Right kidney (tissue), 1 donor: ENCODE results near the gene MGME1.

Experiments
- DNase-seq: peaks from one replicate; pipeline ENCODE4 v3.0.0-alpha.2; 2016

The MGME1 gene

GRCh38 chr20:17992847-17993513 is 24.2 kb downstream of the MGME1 start:
- no peak for DNase-seq

GRCh38 chr20:17993546-17993945 is 24.7 kb downstream of the MGME1 start:
- DNase-seq: no peak

DNA sequence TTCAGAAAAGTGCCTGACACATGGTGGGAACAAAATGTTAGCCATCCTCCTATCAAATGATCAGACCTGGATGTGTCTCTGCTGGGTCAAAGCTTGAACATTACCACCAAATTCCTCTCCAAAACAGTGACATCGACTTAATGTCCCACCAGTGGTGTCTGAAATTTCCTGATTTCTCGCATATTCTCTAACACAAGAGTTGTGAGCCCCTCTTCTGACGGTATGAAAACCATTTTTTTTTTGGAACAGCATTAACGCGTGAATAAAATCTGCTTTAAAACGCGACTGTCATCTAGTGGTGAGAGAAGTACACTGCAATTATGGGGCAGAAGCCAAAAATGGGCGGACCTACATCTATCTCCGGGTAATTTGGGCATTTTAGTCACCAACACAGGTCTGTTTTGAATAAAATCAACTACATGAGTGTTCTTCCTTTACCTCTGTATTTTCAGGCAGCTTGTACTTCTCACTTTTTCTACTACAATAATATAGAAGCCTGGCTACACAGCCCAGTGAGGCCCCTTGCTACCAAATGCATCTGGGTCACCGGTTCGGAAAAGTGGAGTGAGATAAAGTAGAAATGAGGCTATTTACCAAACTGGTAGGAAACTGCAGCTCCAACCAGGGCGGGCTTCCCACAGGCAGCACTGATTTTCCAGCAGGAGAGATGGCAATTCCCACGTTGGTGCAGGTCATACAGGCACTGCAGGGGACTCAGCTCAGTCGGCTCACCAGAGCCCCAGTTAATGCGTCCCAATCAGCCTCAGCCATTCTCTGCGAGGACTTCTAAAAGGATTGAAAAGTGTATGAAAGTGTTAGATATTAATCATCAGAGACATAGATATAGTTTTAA is 27.4 kb downstream of the MGME1 start:
- no peak for DNase-seq

- DNase-seq: no peak
Observed at GRCh38 chr20:17998446-17998845, 29.6 kb downstream of the MGME1 start.

DNA sequence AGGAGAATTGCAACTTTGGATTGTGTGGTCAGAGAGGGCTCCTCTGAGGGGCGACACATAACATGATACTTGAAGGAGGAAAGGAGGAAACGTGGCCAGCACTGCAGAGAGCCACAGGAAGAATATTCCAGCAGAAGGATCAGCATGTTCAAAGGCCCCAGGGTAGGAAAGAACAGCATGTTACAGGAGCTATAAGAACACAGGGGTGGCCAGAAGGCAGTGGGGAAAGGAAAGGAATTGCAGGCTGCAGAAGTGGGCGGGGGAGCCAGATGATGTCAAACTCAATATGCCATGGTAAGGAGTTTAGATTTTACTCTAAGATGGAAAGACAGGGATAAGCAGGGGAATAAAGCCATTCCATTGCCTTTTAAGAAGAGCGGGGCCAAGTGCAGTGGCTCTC is 30.7 kb downstream of the MGME1 start:
- no peak for DNase-seq

DNA sequence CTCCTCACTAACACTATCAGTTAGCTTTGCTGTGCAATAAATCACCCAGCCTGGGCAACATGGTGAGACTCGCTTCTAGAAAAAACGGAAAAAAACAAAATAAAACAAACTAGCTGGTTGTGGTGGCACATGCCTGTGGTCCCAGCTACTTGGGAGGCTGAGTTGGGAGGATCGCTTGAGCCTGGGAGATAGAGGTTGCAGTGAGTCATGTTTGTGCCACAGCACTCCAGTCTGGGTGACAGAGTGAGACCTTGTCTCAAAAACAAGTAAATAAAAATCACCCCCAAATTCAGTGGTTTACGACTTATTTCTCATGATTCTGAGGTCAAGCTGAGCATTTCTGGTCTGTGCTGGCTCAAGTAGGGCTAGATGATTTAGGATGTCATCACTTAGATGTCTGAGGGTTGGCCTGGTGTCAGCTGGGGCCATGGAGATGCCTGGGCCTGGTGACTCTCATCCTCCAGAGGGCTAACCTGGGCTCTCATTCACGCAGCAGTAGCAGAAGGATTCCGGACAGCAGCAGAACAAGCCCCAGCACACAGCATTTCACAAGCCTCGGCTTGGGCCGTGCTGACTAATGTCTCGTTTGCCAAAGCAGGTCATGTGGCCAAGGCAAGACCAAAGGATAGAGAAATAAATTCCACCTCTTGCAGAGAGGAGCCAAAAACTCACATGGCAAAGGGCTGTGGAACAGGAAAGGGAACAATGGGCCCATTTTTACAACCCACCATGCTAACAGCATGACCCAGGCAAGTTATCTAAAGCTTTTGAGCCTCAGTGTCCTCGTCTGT is 32.5 kb downstream of the MGME1 start:
- DNase-seq: no peak

DNA sequence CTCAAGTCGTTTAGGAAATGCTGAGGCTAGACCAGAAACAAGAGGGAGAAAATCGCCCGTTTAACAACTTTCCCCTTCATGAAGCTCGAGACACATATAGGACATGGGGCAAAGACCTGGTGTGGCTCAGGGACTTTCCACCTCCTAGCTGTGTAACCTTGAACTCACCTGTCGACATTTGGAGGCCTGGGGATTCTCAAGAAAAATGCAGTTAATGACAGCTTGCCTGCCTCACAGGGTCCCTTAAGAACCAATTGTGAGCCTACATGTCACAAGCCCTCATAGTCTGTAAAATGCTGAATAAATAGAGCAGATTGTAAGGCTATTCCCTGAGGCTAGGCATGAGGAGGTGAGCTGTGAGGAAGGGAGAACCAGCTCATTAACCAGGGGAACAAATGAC is 35.1 kb downstream of the MGME1 start:
- no peak for DNase-seq

DNA sequence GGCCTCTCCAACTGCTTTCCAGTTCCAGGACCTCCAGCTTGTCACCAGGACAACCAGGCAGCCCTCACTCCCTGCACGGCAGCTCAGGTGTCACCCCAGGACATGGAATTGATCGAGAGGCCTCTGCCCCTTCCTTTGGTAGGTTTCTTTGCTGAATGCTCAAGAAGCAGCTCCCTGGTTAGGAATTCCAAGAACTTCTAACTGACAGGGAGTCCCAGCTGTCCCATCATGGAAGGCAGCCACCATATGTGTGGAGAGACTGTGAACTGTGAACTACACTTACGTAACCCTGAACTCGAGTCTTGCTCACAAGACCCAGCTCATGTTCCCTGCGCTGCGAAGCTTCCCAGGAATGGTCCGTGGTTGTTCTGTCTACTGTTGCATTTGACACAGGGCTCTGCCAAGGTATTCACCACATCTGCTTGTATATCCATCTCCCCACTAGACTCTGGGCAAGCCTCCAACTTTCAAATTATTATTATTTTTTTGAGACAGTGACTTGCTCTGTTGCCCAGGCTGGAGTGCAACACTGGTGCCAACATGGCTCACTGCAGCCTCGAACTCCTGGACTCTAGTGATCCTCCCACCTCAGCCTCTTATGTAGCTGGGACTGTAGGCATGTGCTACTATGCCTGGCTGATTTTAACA is 35.7 kb downstream of the MGME1 start:
- DNase-seq: no peak

- DNase-seq: no peak
Observed at GRCh38 chr20:18005170-18005989, 36.6 kb downstream of the MGME1 start.

DNA sequence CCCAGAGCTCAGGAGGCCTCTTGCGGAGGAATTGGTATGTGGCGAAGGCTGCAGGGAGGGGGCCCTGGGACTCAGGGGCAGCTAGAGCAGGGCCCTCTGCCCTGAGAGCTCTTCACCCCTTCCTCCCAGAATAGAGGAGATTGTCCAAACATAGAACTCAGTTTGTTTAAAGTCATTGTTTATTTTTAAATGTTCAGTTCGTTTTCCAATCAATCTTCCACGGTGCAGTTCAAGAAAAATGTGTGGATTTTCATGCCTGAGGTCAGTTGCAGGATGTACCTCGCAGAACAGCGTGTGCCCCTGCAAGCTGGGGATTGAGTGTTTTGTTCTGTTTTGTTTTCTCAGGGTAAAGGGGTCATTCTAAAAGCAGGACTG is 37.2 kb downstream of the MGME1 start:
- no peak for DNase-seq

GRCh38 chr20:18006684-18007083 is 37.9 kb downstream of the MGME1 start:
- no peak for DNase-seq

DNA sequence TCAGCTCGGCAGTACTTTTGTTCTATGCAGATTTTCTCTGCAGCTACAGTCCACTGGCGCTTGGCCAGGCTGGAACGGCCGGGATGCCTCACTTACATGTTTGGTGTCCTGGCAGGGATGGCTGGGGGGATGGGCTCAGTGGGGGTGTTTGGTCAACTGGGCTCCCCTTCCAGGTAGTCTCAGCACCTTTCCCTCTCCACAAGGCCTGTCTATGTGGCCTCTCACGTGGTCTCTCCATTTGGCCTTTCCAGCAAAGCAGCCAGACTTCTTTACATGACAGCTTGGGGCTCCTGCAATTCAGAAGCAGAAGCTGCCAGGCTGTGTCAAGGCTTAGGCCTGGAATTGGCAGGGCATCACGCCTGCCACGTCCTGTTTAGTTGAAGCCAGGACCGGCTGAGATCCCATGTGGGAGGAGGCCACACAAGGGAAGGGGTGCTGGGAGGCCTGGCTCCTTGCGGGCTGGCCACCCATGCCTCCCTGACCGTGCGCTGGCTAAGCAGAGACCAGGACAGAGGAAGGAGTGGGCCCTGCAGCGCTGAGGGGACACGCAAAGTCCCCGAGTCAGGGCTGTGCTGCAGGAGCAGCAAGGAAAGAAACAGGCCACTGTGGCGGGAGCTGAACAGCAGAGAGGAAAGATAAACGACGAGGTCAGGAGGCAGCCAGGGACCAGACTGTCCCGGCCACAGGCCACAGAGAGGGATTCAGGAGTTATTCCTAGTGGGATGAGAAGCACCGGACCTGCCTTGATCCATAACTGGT is 38.9 kb downstream of the MGME1 start:
- DNase-seq: no peak

GRCh38 chr20:18009116-18009515 is 40.3 kb downstream of the MGME1 start:
- no peak for DNase-seq

- no peak for DNase-seq
Observed at GRCh38 chr20:18011482-18011881, 42.7 kb downstream of the MGME1 start.

GRCh38 chr20:18011951-18012645 is 43.3 kb downstream of the MGME1 start:
- DNase-seq: no peak

DNA sequence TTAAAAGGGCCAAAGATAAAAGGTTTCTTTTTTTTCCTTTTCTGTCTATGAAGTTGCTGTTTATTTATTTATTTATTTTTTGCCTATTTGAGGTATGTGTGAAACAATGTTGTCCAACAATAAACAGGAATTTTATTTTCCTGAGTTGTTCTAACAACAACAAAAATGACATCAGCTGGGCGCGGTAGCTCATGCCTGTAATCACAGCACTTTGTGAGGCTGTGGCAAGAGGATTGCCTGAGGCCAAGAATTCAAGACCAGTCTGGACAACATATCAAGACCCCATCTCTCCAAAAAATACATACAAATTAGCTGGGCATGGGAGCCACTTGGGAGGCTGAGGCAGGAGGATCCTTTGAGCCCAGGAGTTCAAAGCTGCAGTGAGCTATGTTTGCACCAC is 44.1 kb downstream of the MGME1 start:
- no peak for DNase-seq

GRCh38 chr20:18014411-18014810 is 45.6 kb downstream of the MGME1 start:
- no peak for DNase-seq

DNA sequence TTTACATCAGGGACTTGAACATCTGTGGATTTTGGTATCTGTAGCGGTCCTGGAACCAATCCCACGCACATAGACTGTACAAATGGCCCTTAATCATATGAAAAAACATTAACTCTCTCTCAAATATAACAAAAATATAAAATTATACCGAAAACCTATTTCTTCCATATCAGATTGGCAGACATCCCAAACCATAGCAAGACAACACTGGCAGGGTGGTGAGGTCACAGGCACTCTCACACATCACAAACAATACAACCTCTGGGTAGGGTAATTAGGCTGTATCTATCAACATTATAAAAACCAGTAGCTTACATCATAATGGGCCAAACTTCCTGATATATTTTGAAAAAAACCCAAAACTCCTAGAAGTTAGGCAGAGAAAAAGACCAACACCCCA is 48.0 kb downstream of the MGME1 start:
- DNase-seq: no peak

- DNase-seq: no peak
Observed at GRCh38 chr20:18018100-18018499, 49.3 kb downstream of the MGME1 start.

GRCh38 chr20:18019068-18019467 is 50.2 kb downstream of the MGME1 start:
- no peak for DNase-seq
